Activated CD8-positive, alpha-beta memory T cell treated with anti-CD3 and anti-CD28 coated beads, Interleukin-2, amount 50 U/mL, for 4 hours (primary cell): Measurements from ENCODE around the gene IRF2BPL.
A peak's percentile ranks its signal among the peaks of the same experiment; 100 is the strongest.

ENCODE experiments used
- DNase-seq: peaks from one replicate; pipeline ENCODE4 v3.0.0-alpha.2; 2020

The IRF2BPL gene

GRCh38 chr14:77028384-77029231 is at the start of gene IRF2BPL:
Gene IRF2BPL, minus strand, starts transcription at chr14:77028708. Its CDS starts 916 bp downstream, at chr14:77027792.
- DNase-seq, result peak; percentile 93

- DNase-seq, result no peak
Observed at GRCh38 chr14:77077040-77077439, 48.5 kb upstream of the IRF2BPL start.

- no peak for DNase-seq
Observed at GRCh38 chr14:77076113-77076631, 47.7 kb upstream of the IRF2BPL start.

- no peak for DNase-seq
Observed at GRCh38 chr14:77074969-77075368, 46.5 kb upstream of the IRF2BPL start.

- no peak for DNase-seq
Observed at GRCh38 chr14:77071938-77072388, 43.5 kb upstream of the IRF2BPL start.

GRCh38 chr14:77069551-77069950 is 41.0 kb upstream of the IRF2BPL start:
- DNase-seq, result no peak

- DNase-seq, result no peak
Observed at GRCh38 chr14:77068517-77069200, 40.2 kb upstream of the IRF2BPL start.

- peak; percentile 57 for DNase-seq
Observed at GRCh38 chr14:77067632-77068516, 39.4 kb upstream of the IRF2BPL start.

GRCh38 chr14:77066578-77067172 is 38.2 kb upstream of the IRF2BPL start:
- no peak for DNase-seq

- DNase-seq, result no peak
Observed at GRCh38 chr14:77065851-77066577, 37.5 kb upstream of the IRF2BPL start.

GRCh38 chr14:77064521-77065178 is 36.1 kb upstream of the IRF2BPL start:
- DNase-seq, result no peak

GRCh38 chr14:77063571-77064171 is 35.2 kb upstream of the IRF2BPL start:
- no peak for DNase-seq

GRCh38 chr14:77062261-77062660 is 33.8 kb upstream of the IRF2BPL start:
- no peak for DNase-seq

GRCh38 chr14:77061630-77062257 is 33.2 kb upstream of the IRF2BPL start:
- DNase-seq, result no peak

GRCh38 chr14:77059276-77059915 is 30.9 kb upstream of the IRF2BPL start:
- DNase-seq, result no peak

- no peak for DNase-seq
Observed at GRCh38 chr14:77058785-77059184, 30.3 kb upstream of the IRF2BPL start.

GRCh38 chr14:77058117-77058516 is 29.6 kb upstream of the IRF2BPL start:
- DNase-seq, result no peak

GRCh38 chr14:77055981-77056380 is 27.5 kb upstream of the IRF2BPL start:
- DNase-seq, result no peak

- DNase-seq, result no peak
Observed at GRCh38 chr14:77055306-77055705, 26.8 kb upstream of the IRF2BPL start.
